Aorta (tissue), 5 donors: Measurements from ENCODE around the gene PPP5C. TPM values are rescaled to one million over a fixed set of nuclear protein-coding genes. Genes with fewer than 3 reads are reported as not detected.
"Not testable (repeated sequence)": the region's sequence is repeated elsewhere in the genome, so short reads cannot be mapped to it uniquely, and the experiment has no call there.

Experiments
- ATAC-seq: fragments of 200-7000 bp; cut with Tn5 transposase; one replicate; pipeline ENCODE4 v1.9.1; 2022; ENCODE audit warnings: moderate library complexity; ENCODE audit not compliant: low FRiP score
- DNase-seq, 2 donors: peaks; one replicate each; pipeline ENCODE4 v3.0.0-alpha.2; 2020
- H3K27ac ChIP-seq, 2 donors: one replicate each; pipeline ENCODE4 v1.5.1; 2013; ENCODE audit warnings: low read length in 2 of 2, mild to moderate bottlenecking in 2 of 2, moderate library complexity in 2 of 2, control low read depth in 1 of 2, inconsistent platforms in 1 of 2, low read depth in 1 of 2
- H3K27me3 ChIP-seq, 2 donors: one replicate each; pipeline ENCODE4 v1.6.1; 2013; ENCODE audit warnings: control low read depth in 1 of 2, low read length in 1 of 2, mild to moderate bottlenecking in 1 of 2, moderate library complexity in 1 of 2; ENCODE audit not compliant: insufficient read depth in 2 of 2, control insufficient read depth in 1 of 2
- H3K36me3 ChIP-seq, 2 donors: one replicate each; pipeline ENCODE4 v1.6.1; 2013; ENCODE audit warnings: control low read depth in 1 of 2, low read length in 1 of 2, mild to moderate bottlenecking in 1 of 2; ENCODE audit not compliant: insufficient read depth in 2 of 2, control insufficient read depth in 1 of 2
- H3K4me1 ChIP-seq, 2 donors: one replicate each; pipeline ENCODE4 v1.6.1; 2013; ENCODE audit warnings: low read length in 2 of 2, control low read depth in 1 of 2, mild to moderate bottlenecking in 1 of 2, moderate library complexity in 1 of 2; ENCODE audit not compliant: insufficient read depth in 2 of 2, control insufficient read depth in 1 of 2
- H3K4me3 ChIP-seq, 2 donors: one replicate each; pipeline ENCODE4 v1.5.1; 2013; ENCODE audit warnings: low read length in 2 of 2, control low read depth in 1 of 2, mild to moderate bottlenecking in 1 of 2
- H3K9me3 ChIP-seq: one replicate; pipeline ENCODE4 v1.6.1; 2013; ENCODE audit warnings: mild to moderate bottlenecking, low read length; ENCODE audit not compliant: control insufficient read depth
- WGBS, 2 donors: extraction: QIAGEN DNeasy Blood & Tissue Kit; methylation state at CpG; one replicate each; pipeline ENCODE4 v1.1.7; 2013; 5-methylcytosine and 5-hydroxymethylcytosine counted together
- intact Hi-C, 2 donors: fragments of 100-400 bp; cut with DNase I; formaldehyde crosslinking; loops; one replicate each; pipeline versions ENCODE4 v1.14.2 to v1.15.0; 2022
- polyA plus RNA-seq, 2 donors: library from polyadenylated mRNA; stranded (reverse); fragments of 200-250 nt; gene quantifications; one replicate each; pipeline ENCODE4 v1.2.3, GENCODE V29; 2013
- total RNA-seq, 2 donors: library from RNA; stranded (reverse); fragmentation: NEBNext Ultra II Directional; extraction: Animal tissue kit (Norgen Biotek cat#: 25700); gene quantifications; one replicate each; pipeline ENCODE4 v1.2.1, GENCODE V29; 2021
- donor health status: healthy with polysubstance abuse.
- donor health status: Bipolar disorder and iron deficiency.
- donor health status: DM: no; HTN: no; CAD: no.
- donor health status: DM: no; HTN: no; CAD: no.
- donor health status: DM: yes; HTN: yes; CAD: no.

Gene PPP5C
- total and polyA plus RNA-seq, 4 donors: 23.0 to 63.7 (median 58.5) TPM

GRCh38 chr19:46323227-46323626 is 23.7 kb upstream of the PPP5C start:
- ATAC-seq, DNase-seq, H3K9me3 ChIP-seq, H3K4me1 ChIP-seq, H3K36me3 ChIP-seq, H3K27me3 ChIP-seq, intact Hi-C loops, H3K4me3 ChIP-seq, H3K27ac ChIP-seq: not testable (repeated sequence)
- 92 to 93% methylated on average over 9 of the region's 9 CpGs for WGBS, 2 donors

- Histone ChIP-seq H3K4me1 (no peaks in the 10 kb centered on the region), H3K36me3 (peaks cover 4 to 14% of the 10 kb centered on the region in 2 donors), H3K4me3 (no peak overlapping the region), H3K27ac (no peak overlapping the region), H3K9me3 (no peaks in the 10 kb centered on the region), H3K27me3 (no peaks in the 10 kb centered on the region)
- intact Hi-C loops: no loop called here
- WGBS, 2 donors: 71 to 77% methylated on average over 3 of the region's 3 CpGs
- no peak for ATAC-seq
- DNase-seq: no peak
Measured at GRCh38 chr19:46324277-46324676, 22.6 kb upstream of the PPP5C start.

GRCh38 chr19:46326608-46327007 is 20.3 kb upstream of the PPP5C start:
- no peaks in the 10 kb centered on the region for H3K4me1 ChIP-seq
- peaks cover 7 to 14% of the 10 kb centered on the region in 2 donors for H3K36me3 ChIP-seq
- H3K4me3 ChIP-seq: no peak overlapping the region
- ATAC-seq (no peak), DNase-seq (no peak)
- no peaks in the 10 kb centered on the region for H3K27me3 ChIP-seq
- intact Hi-C loops: no loop called here
- WGBS, 2 donors: 97 to 100% methylated on average over 4 of the region's 4 CpGs
- no peak overlapping the region for H3K27ac ChIP-seq
- H3K9me3 ChIP-seq: no peaks in the 10 kb centered on the region

GRCh38 chr19:46328079-46328478 is 18.8 kb upstream of the PPP5C start:
- WGBS, 2 donors: 95 to 97% methylated on average over 2 of the region's 2 CpGs
- DNase-seq (no peak), ATAC-seq (no peak)
- intact Hi-C loops: no loop called here
- Histone ChIP-seq H3K27me3 (no peaks in the 10 kb centered on the region), H3K9me3 (no peaks in the 10 kb centered on the region), H3K4me3 (no peak overlapping the region), H3K27ac (no peak overlapping the region), H3K4me1 (no peaks in the 10 kb centered on the region), H3K36me3 (peaks cover 8 to 14% of the 10 kb centered on the region in 2 donors)

GRCh38 chr19:46330319-46330918 is 16.5 kb upstream of the PPP5C start:
- ATAC-seq (no peak), DNase-seq (no peak)
- no peaks in the 10 kb centered on the region for H3K27me3 ChIP-seq
- no peaks in the 10 kb centered on the region for H3K4me1 ChIP-seq
- H3K36me3 ChIP-seq: peaks cover 8 to 13% of the 10 kb centered on the region in 2 donors
- intact Hi-C loops: no loop called here
- H3K9me3 ChIP-seq: no peaks in the 10 kb centered on the region
- no peak overlapping the region for H3K27ac ChIP-seq
- WGBS, 2 donors: 94 to 98% methylated on average over 2 of the region's 2 CpGs
- no peak overlapping the region for H3K4me3 ChIP-seq

- ATAC-seq (no peak), DNase-seq (no peak)
- Histone ChIP-seq H3K27ac (no peak overlapping the region), H3K9me3 (no peaks in the 10 kb centered on the region), H3K4me1 (no peaks in the 10 kb centered on the region), H3K27me3 (no peaks in the 10 kb centered on the region), H3K36me3 (peaks cover 2% of the 10 kb centered on the region in 2 donors), H3K4me3 (no peak overlapping the region)
- 95 to 98% methylated on average over 1 of the region's 1 CpG for WGBS, 2 donors
- intact Hi-C loops: no loop called here
Measured at GRCh38 chr19:46337487-46337886, 9.4 kb upstream of the PPP5C start.

GRCh38 chr19:46339446-46339845 is 7.4 kb upstream of the PPP5C start:
- DNase-seq (no peak), ATAC-seq (no peak)
- Histone ChIP-seq H3K4me1 (no peaks in the 10 kb centered on the region), H3K27me3 (no peaks in the 10 kb centered on the region), H3K9me3 (no peaks in the 10 kb centered on the region), H3K36me3 (peaks cover 2% of the 10 kb centered on the region in 2 donors), H3K27ac (no peak overlapping the region), H3K4me3 (no peak overlapping the region)
- WGBS, 2 donors: 78 to 80% methylated on average over 9 to 10 of the region's 10 CpGs
- intact Hi-C loops: no loop called here

GRCh38 chr19:46340051-46340659 is 6.7 kb upstream of the PPP5C start:
- WGBS, 2 donors: 94 to 95% methylated on average over 11 of the region's 11 CpGs
- peaks cover 2% of the 10 kb centered on the region in 2 donors for H3K36me3 ChIP-seq
- H3K27me3 ChIP-seq: no peaks in the 10 kb centered on the region
- DNase-seq (peak in 1 of 2 donors; percentile 70), ATAC-seq (no peak)
- intact Hi-C loops: no loop called here
- H3K27ac ChIP-seq: no peak overlapping the region
- H3K4me1 ChIP-seq: no peaks in the 10 kb centered on the region
- H3K4me3 ChIP-seq: no peak overlapping the region
- H3K9me3 ChIP-seq: no peaks in the 10 kb centered on the region

GRCh38 chr19:46341937-46342336 is 5.0 kb upstream of the PPP5C start:
- DNase-seq (no peak), ATAC-seq (no peak)
- Histone ChIP-seq H3K27ac (no peak overlapping the region), H3K9me3 (no peaks in the 10 kb centered on the region), H3K36me3 (peaks cover 2% of the 10 kb centered on the region in 2 donors), H3K4me3 (no peak overlapping the region), H3K27me3 (no peaks in the 10 kb centered on the region), H3K4me1 (no peaks in the 10 kb centered on the region)
- 76 to 80% methylated on average over 3 of the region's 3 CpGs for WGBS, 2 donors
- intact Hi-C loops: no loop called here
